ENCODE measurements around the gene CLDN4. TPM values are rescaled to one million over a fixed set of nuclear protein-coding genes. Genes with fewer than 3 reads are reported as not detected.

Gene CLDN4
- total RNA-seq, 1 experiment from 2014 or later = 15.6 TPM

DNA sequence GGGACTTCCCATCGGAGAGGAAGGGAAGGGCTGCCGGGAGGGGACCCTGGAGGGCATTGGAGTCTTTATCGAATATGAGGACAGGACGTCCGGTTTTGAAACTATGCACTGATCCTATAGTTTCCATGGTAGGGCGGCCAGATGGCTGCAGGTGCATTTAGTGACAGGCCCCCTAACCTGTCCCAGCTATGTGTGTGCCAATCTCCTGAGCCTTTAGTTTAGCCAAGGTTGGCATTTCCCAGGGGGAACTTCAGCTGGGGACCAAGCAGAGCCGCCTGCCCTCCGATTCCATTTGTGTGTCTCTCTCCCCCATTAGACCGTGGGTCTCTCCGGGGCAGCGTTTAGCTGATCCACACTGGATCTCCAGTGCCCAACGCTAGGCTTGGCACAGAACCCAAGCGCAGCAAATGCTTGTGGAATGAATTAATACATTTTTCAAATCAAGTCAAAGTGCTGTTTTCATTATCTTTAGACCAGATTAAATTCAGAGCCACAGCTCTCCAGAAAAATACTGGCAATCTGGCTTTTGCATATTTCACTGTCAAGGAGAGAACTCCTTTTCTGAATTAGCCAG, 50.0 kb downstream of the CLDN4 start:
- H4K91ac ChIP-seq (ENCODE audit: insufficient read length, low read depth, low read length) = no peak overlapping the region
- no peak for DNase-seq
- H2BK12ac ChIP-seq (ENCODE audit: insufficient read length, low read depth, low read length) = no peak overlapping the region
- H3K79me2 ChIP-seq (ENCODE audit: insufficient read depth, low read length) = no peaks in the 10 kb centered on the region
- no peak overlapping the region for H3K4ac ChIP-seq (ENCODE audit: low read depth, low read length)
- Mint-ChIP-seq H3K27me3 (ENCODE audit: low read depth) (peaks cover 8% of the 10 kb centered on the region), H3K4me1 (peaks cover 4 to 8% of the 10 kb centered on the region in 2 experiments; a peak in 3 of 4 replicates), H3K36me3 (ENCODE audit: insufficient read depth in 1 of 3, low read depth in 3 of 3) (no peaks in the 10 kb centered on the region), H3K27ac (no peak overlapping the region), H3K4me3 (no peak overlapping the region), H3K9me3 (no peaks in the 10 kb centered on the region)
- H3K9me3 ChIP-seq (ENCODE audit: control insufficient read depth, low read depth, low read length) = no peaks in the 10 kb centered on the region
- no peak overlapping the region for H3K56ac ChIP-seq (ENCODE audit: insufficient read length, low read depth, low read length)
- no peak overlapping the region for H3K4me2 ChIP-seq (ENCODE audit: insufficient read depth, insufficient read length, low read length)
- WGBS (ENCODE audit: extremely low coverage, insufficient read length, low lambda C conversion rate) = no CpG with 5 or more reads among the region's 13 CpGs
- H3T11ph ChIP-seq (ENCODE audit: low read length) = no peak overlapping the region
- no peak overlapping the region for H2BK120ac ChIP-seq (ENCODE audit: low read depth, low read length, poor library complexity, severe bottlenecking)
- H2BK5ac ChIP-seq (ENCODE audit: insufficient read length, low read length) = no peak overlapping the region
- no peak overlapping the region for H4K5ac ChIP-seq (ENCODE audit: insufficient read length, low read depth, low read length)
- no peak overlapping the region for H3K27ac ChIP-seq (ENCODE audit: insufficient read length, low read depth, low read length)
- TF ChIP-seq CTCF (conservative IDR thresholded peaks at IDR 0.05) = no peak
- H3K23ac ChIP-seq (ENCODE audit: insufficient read length, low read depth, low read length) = no peak overlapping the region
- H3K79me1 ChIP-seq (ENCODE audit: insufficient read depth, low read depth, low read length, poor library complexity, severe bottlenecking) = no peaks in the 10 kb centered on the region
- H3K27me3 ChIP-seq (ENCODE audit: insufficient read depth, low read length) = no peaks in the 10 kb centered on the region
- no peak overlapping the region for H2AK5ac ChIP-seq (ENCODE audit: insufficient read length, low read length)
- no peak overlapping the region for H3K18ac ChIP-seq (ENCODE audit: insufficient read length, low read depth, low read length)
- H3K4me1 ChIP-seq (ENCODE audit: insufficient read depth, low read length) = no peaks in the 10 kb centered on the region
- no peak overlapping the region for H2BK15ac ChIP-seq (ENCODE audit: low read depth, low read length)
- H2BK20ac ChIP-seq (ENCODE audit: low read depth, low read length, poor library complexity, severe bottlenecking) = no peak overlapping the region
- no peak overlapping the region for H4K8ac ChIP-seq (replicated peaks; ENCODE audit: insufficient read length, low read depth, low read length)
- H2AFZ ChIP-seq (ENCODE audit: low read length) = no peak overlapping the region
- no peak overlapping the region for H3K9ac ChIP-seq (ENCODE audit: extremely low read depth, insufficient read length, low read length)
- H4K20me1 ChIP-seq (ENCODE audit: control insufficient read depth, insufficient read depth, insufficient read length) = no peaks in the 10 kb centered on the region
- H3K23me2 ChIP-seq (ENCODE audit: insufficient read length, low read depth, low read length, poor library complexity, severe bottlenecking) = no peaks in the 10 kb centered on the region
- H3K14ac ChIP-seq (ENCODE audit: insufficient read depth, low read length) = no peak overlapping the region; the same call in 1 of the 2 replicates
